Measurements from ENCODE around the gene ZNF610.
A peak's percentile ranks its signal among the peaks of the same experiment; 100 is the strongest.

Gene ZNF610

DNA sequence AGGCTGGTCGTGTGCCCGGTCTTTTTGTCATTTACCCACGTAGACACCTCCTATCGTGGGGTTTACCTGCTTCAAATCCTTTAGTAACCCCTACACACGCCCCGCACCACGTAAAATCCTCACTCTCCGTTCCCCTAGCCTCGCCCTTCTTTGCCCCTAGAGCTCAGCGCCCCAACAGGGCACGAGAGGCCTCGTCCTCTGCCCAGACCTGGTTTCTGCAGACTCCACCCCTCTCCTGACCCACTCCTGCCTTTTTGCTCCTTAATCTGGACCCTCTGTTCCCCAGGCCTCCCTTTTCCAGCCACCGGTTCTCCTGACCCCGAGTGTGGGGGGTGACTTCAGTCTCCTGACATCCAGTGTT, 62.0 kb downstream of the ZNF610 start:
- DNase-seq: peak; percentile 16

DNA sequence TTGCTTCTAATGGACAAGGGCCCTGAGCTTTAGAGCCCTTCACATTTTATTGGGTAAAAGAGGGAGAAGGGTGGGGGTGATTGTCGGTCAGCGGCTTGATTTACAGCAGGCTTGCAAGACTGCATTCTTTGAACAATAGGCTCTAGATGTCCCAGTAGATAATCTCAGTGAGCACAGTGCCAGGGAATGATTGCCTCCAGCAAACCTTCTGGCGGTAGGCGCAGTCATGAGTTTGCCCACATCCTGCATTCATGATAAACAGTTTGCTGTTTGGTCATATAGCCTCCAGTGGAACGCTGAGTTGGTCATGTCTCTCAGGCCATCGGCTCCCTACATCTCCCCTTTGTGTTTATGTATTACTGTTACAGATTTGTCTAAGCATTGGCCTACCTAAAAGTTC, 74.2 kb downstream of the ZNF610 start:
- no peak for DNase-seq

GRCh38 chr19:52415711-52416110, 79.7 kb downstream of the ZNF610 start:
- no peak for DNase-seq
